KMS-11 (cell line): ENCODE data around the gene CISD3.

ENCODE experiments used
- H2AFZ ChIP-seq: fragments of 200-600 bp; sonication (generic); 2 replicates; pipeline ENCODE4 v1.6.1; 2016; ENCODE audit warnings: antibody characterized with exemption, mixed run types, low read depth
- H3K27ac ChIP-seq: fragments of 200-600 bp; sonication (generic); 2 replicates; pipeline ENCODE4 v1.6.1; 2016; ENCODE audit warnings: mild to moderate bottlenecking, mixed run types
- H3K27me3 ChIP-seq: fragments of 200-600 bp; sonication (generic); 2 replicates; pipeline ENCODE4 v1.6.1; 2017; ENCODE audit warnings: mild to moderate bottlenecking, low read depth, mixed run types, moderate library complexity; ENCODE audit not compliant: insufficient read depth
- H3K36me3 ChIP-seq: fragments of 200-600 bp; sonication (generic); 2 replicates; pipeline ENCODE4 v1.6.1; 2017; ENCODE audit warnings: mild to moderate bottlenecking, mixed run types; ENCODE audit not compliant: insufficient read depth
- H3K4me1 ChIP-seq: fragments of 200-600 bp; sonication (generic); 2 replicates; pipeline ENCODE4 v1.6.1; 2016; ENCODE audit warnings: mild to moderate bottlenecking, low read depth, mixed run types; ENCODE audit not compliant: poor library complexity, severe bottlenecking
- H3K4me2 ChIP-seq: fragments of 200-600 bp; sonication (generic); 2 replicates; pipeline ENCODE4 v1.7.0; 2016; ENCODE audit warnings: mild to moderate bottlenecking, mixed run types
- H3K4me3 ChIP-seq: fragments of 200-600 bp; sonication (generic); IDR thresholded peaks from 2 replicates; pipeline ENCODE4 v1.6.1; 2017; ENCODE audit warnings: low read depth, low read length, mixed read lengths; ENCODE audit not compliant: insufficient read depth
- H3K79me2 ChIP-seq: fragments of 200-600 bp; sonication (generic); 2 replicates; pipeline ENCODE4 v1.6.1; 2016; ENCODE audit warnings: low read depth, mixed run types; ENCODE audit not compliant: insufficient read depth
- H3K9ac ChIP-seq: fragments of 200-600 bp; sonication (generic); 2 replicates; pipeline ENCODE4 v1.6.1; 2016; ENCODE audit warnings: mild to moderate bottlenecking, mixed run types
- H4K20me1 ChIP-seq: fragments of 200-600 bp; sonication (generic); 2 replicates; pipeline ENCODE4 v1.6.1; 2016; ENCODE audit warnings: mild to moderate bottlenecking, mixed run types; ENCODE audit not compliant: insufficient read depth
- CTCF ChIP-seq: fragments of 200-600 bp; sonication (generic); conservative IDR thresholded peaks from 2 replicates; pipeline ENCODE4 v1.6.1; 2017; ENCODE audit warnings: low read depth, mild to moderate bottlenecking, antibody characterized with exemption, low read length, moderate library complexity, mixed read lengths

CISD3 gene

GRCh38 chr17:38703742-38704605, 26.2 kb upstream of the CISD3 start:
- Histone ChIP-seq H3K27me3 (no peaks in the 10 kb centered on the region), H4K20me1 (no peaks in the 10 kb centered on the region), H3K79me2 (peaks cover 29% of the 10 kb centered on the region), H3K9ac (peak overlapping the region; percentile 97), H3K4me1 (peaks cover 39% of the 10 kb centered on the region), H3K4me2 (peak overlapping the region; percentile 98), H2AFZ (peak overlapping the region; percentile 51), H3K27ac (peak overlapping the region; percentile 98), H3K36me3 (no peaks in the 10 kb centered on the region; the same call in 1 of the 2 replicates), H3K4me3 (no peak overlapping the region)
- TF ChIP-seq CTCF = no peak

- no peak for TF ChIP-seq CTCF
- Histone ChIP-seq H3K4me2 (peak within 1 kb of the TSS; percentile 98), H3K36me3 (no peaks in the 10 kb centered on the region; the same call in 1 of the 2 replicates), H2AFZ (peak within 1 kb of the TSS; percentile 51), H3K27ac (peak within 1 kb of the TSS; percentile 98), H3K4me3 (no peak within 1 kb of the TSS), H3K27me3 (no peaks in the 10 kb centered on the region), H3K4me1 (peaks cover 30% of the 10 kb centered on the region), H4K20me1 (no peaks in the 10 kb centered on the region), H3K9ac (peak within 1 kb of the TSS; percentile 97), H3K79me2 (peaks cover 36% of the 10 kb centered on the region)
Measured at GRCh38 chr17:38704606-38705522, 25.3 kb upstream of the CISD3 start, which contains the start of gene MLLT6. MLLT6 (plus strand) TSS chr17:38705273; CDS start chr17:38705633, 360 bp downstream.

DNA sequence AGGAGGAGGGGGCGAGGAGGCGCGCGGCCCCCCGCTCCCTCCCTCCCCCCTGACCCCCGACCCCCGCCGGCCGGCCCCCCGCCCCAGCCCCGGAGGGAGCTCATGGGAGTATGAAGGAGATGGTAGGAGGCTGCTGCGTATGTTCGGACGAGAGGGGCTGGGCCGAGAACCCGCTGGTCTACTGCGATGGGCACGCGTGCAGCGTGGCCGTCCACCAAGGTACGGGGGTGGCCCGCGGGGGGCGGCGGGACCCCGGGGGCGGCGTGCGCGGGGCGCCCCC, 24.7 kb upstream of the CISD3 start:
- H3K36me3 ChIP-seq = no peaks in the 10 kb centered on the region; the same call in 1 of the 2 replicates
- peak overlapping the region; percentile 71; the same call in 1 of the 2 replicates for H3K9ac ChIP-seq
- no peak for TF ChIP-seq CTCF
- H3K4me2 ChIP-seq = peak overlapping the region; percentile 94; the same call in 1 of the 2 replicates
- H3K27ac ChIP-seq = peak overlapping the region; percentile 33; the same call in 1 of the 2 replicates
- H2AFZ ChIP-seq = 0 out of 2 replicates have a peak overlapping the region, but pooled peaks have one; percentile 29
- H3K27me3 ChIP-seq = no peaks in the 10 kb centered on the region
- H3K4me1 ChIP-seq = peaks cover 24% of the 10 kb centered on the region
- peaks cover 36% of the 10 kb centered on the region for H3K79me2 ChIP-seq
- no peaks in the 10 kb centered on the region for H4K20me1 ChIP-seq
- H3K4me3 ChIP-seq = no peak overlapping the region

DNA sequence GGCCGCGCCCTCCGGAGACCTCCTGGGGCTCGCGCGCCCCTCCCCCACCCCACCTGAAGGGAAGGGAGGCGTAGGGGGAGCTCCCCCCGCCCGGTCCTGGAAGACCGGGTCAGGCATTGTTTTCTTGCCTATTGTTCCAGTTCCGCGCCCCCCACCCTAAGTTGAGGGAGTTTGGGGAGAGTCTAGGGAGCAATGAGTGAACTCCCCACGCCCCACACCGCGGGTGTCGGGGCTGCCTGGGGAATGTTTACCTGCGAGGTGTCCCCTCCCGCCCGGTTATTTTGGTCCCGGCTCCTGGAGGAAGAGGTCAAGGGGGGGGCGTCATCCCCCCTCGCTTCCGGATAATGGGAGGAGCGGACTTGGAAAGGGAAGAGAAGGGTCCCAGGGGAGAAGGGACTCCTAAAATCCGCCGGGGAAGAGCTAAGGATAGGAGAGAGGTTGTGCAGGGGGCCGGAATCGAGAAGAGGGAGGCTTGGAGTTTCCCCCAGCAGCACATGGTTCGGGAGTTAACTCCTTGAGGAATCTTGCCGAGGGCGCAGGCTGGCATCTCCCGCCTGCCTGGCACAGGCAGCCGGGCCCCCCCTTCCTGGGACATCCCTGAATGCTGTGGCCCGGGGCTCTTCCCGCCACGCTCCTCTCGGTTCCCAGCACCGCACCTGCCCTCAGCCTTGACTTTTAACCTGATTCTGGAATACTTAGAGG, 24.2 kb upstream of the CISD3 start:
- Histone ChIP-seq H3K9ac (peak overlapping the region; percentile 71), H3K4me1 (peaks cover 20% of the 10 kb centered on the region), H2AFZ (0 out of 2 replicates have a peak overlapping the region, but pooled peaks have one; percentile 29), H3K36me3 (no peaks in the 10 kb centered on the region; the same call in 1 of the 2 replicates), H3K27me3 (no peaks in the 10 kb centered on the region), H4K20me1 (no peaks in the 10 kb centered on the region), H3K79me2 (peaks cover 36% of the 10 kb centered on the region), H3K4me2 (peak overlapping the region; percentile 94), H3K4me3 (no peak overlapping the region), H3K27ac (peak overlapping the region; percentile 33; the same call in 1 of the 2 replicates)
- TF ChIP-seq CTCF = no peak
